ENCODE measurements around the gene C6orf89.

DNA sequence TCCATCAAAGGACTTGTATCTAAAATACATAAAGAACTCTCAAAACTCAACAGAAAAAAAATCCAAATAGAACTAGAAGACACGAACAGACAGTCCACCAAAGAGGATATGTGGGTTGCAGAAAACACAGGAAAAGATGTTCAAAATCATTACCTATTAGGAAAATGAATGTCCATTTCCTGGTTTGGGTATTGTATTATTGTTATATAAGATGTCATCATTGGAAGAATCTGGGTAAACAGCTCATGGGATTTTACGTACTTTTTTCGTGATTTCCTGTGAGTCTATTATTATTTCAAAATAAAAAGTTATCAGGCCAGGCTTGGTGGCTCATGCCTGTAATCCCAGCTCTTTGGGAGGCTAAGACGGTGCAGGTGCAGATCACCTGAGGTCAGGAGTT is 59.5 kb downstream of the C6orf89 start:
- TF ChIP-seq, protein P1, sequence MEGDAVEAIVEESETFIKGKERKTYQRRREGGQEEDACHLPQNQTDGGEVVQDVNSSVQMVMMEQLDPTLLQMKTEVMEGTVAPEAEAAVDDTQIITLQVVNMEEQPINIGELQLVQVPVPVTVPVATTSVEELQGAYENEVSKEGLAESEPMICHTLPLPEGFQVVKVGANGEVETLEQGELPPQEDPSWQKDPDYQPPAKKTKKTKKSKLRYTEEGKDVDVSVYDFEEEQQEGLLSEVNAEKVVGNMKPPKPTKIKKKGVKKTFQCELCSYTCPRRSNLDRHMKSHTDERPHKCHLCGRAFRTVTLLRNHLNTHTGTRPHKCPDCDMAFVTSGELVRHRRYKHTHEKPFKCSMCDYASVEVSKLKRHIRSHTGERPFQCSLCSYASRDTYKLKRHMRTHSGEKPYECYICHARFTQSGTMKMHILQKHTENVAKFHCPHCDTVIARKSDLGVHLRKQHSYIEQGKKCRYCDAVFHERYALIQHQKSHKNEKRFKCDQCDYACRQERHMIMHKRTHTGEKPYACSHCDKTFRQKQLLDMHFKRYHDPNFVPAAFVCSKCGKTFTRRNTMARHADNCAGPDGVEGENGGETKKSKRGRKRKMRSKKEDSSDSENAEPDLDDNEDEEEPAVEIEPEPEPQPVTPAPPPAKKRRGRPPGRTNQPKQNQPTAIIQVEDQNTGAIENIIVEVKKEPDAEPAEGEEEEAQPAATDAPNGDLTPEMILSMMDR (IDR thresholded peaks at IDR 0.05): no peak
- TF ChIP-seq POLR2A (IDR thresholded peaks at IDR 0.05) (no peak), POLR2AphosphoS5 (IDR thresholded peaks at IDR 0.05) (no peak), EP300 (IDR thresholded peaks at IDR 0.05; ENCODE audit: low read depth) (no peak)
